Dendritic cell treated with granulocyte-macrophage colony-stimulating factor and Interleukin-4, amounts not matched to agents 40 ng/mL and 50 ng/mL, for 4 days (primary cell): ENCODE measurements around the gene PPP1R26.
"Not testable (repeated sequence)": the region's sequence is repeated elsewhere in the genome, so short reads cannot be mapped to it uniquely, and the experiment has no call there.

Experiments used
- H3K27ac Mint-ChIP-seq: one replicate; pipeline ENCODE4 v1.8.0; 2022; ENCODE audit warnings: mild to moderate bottlenecking, mixed read lengths
- H3K27me3 Mint-ChIP-seq: one replicate; pipeline ENCODE4 v1.8.0; 2022; ENCODE audit warnings: mild to moderate bottlenecking, mixed read lengths
- H3K36me3 Mint-ChIP-seq: one replicate; pipeline ENCODE4 v1.8.0; 2022; ENCODE audit warnings: low read depth, mixed read lengths
- H3K4me1 Mint-ChIP-seq: one replicate; pipeline ENCODE4 v1.8.0; 2022; ENCODE audit warnings: low read depth, mixed read lengths
- H3K4me3 Mint-ChIP-seq: one replicate; pipeline ENCODE4 v1.8.0; 2022; ENCODE audit warnings: mild to moderate bottlenecking, moderate library complexity, mixed read lengths
- H3K9me3 Mint-ChIP-seq: one replicate; pipeline ENCODE4 v1.8.0; 2022; ENCODE audit warnings: mixed read lengths
- intact Hi-C: fragments of 100-400 bp; cut with micrococcal nuclease; formaldehyde crosslinking; loops from one replicate; pipeline ENCODE4 v1.15.0; 2022

PPP1R26 gene

GRCh38 chr9:135523521-135524129 is 44.0 kb downstream of the PPP1R26 start:
- no peak overlapping the region for H3K27ac Mint-ChIP-seq
- intact Hi-C loops = no loop called here
- no peaks in the 10 kb centered on the region for H3K4me1 Mint-ChIP-seq
- H3K9me3 Mint-ChIP-seq = no peaks in the 10 kb centered on the region
- H3K4me3 Mint-ChIP-seq = no peak overlapping the region
- no peaks in the 10 kb centered on the region for H3K36me3 Mint-ChIP-seq
- peaks cover 15% of the 10 kb centered on the region for H3K27me3 Mint-ChIP-seq

DNA sequence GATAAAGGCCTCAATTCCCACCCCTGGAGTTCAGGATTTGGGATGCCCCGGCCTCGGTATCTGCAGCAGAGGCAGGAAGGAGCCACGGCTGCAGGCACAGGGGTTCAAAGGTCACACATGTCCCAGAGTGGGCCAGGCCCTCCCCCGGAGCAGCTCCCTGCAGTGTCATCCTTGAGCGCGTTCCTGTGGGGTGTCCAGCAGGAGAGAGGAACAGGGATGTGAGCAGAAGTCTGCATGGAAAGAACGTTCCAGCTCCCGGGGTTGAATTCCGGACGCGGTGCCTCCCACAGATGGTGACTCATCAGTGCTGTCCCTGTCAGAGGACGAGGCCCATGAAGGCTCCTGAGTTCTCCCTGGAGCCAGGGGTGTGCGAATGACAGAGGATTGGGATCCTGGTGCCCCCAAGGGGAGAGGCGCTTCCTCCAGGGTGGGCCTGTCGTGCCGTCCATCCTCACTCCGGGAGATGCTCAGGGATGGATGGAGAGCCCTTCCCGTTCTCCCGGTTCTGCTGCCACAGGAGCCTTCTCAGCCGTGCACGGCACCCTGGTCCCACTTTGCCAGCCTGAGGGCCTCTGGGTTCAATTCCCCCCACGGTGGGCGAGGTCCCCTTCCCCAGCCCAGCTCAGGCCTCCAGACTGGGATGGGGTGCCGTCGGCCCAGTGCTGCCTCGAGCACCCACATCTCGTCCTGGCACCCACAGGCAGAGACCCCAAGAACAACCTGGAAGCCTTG is 44.7 kb downstream of the PPP1R26 start:
- H3K27ac Mint-ChIP-seq = no peak overlapping the region
- H3K27me3 Mint-ChIP-seq = peaks cover 9% of the 10 kb centered on the region
- H3K36me3 Mint-ChIP-seq = no peaks in the 10 kb centered on the region
- intact Hi-C loops = no loop called here
- no peaks in the 10 kb centered on the region for H3K4me1 Mint-ChIP-seq
- no peak overlapping the region for H3K4me3 Mint-ChIP-seq
- no peaks in the 10 kb centered on the region for H3K9me3 Mint-ChIP-seq

DNA sequence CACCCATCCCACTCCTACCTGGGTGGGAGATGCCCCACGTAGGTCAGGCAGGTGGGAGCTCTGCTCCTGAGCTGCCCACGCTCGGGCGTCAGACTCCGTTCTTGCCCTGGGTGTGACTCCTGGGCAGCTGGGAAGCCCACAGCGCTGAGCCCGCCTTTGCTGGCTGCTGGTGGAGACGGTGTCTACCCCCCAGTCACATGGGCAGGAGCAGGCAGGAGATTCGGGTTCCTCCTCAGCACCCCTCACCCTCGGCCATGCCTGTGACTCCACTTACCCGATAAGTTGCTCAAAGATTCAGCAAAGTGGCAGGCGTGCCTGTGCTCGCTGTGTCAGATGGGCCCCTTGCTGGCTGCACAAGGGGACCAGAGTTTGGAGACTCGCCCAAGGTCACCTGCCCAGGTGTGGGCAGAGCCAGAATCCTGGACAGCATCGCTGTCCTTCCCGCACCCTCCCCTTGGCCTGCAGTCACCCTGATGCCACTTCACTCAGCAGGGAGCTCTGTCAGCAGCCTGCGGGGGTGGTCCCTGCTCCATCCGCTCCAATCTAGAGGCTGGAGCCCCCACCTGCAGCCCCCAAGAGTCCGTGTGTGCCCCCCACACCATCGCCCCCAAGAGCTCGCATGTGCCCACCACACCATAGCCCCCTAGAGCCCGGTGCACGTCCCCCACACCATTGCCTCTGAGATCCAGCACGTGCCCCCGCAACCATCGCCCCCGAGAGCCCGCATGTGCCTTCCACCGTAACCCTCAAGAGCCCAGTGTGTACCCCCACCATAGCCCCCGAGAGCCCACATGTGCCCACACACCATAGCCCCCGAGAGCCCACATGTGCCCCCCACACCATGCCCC is 45.9 kb downstream of the PPP1R26 start:
- H3K4me3 Mint-ChIP-seq = no peak overlapping the region
- no peaks in the 10 kb centered on the region for H3K36me3 Mint-ChIP-seq
- no peaks in the 10 kb centered on the region for H3K9me3 Mint-ChIP-seq
- no peak overlapping the region for H3K27ac Mint-ChIP-seq
- H3K4me1 Mint-ChIP-seq = no peaks in the 10 kb centered on the region
- peaks cover 3% of the 10 kb centered on the region for H3K27me3 Mint-ChIP-seq
- intact Hi-C loops = no loop called here

- Mint-ChIP-seq H3K4me1 (no peaks in the 10 kb centered on the region), H3K4me3 (no peak overlapping the region)
Observed at GRCh38 chr9:135526089-135526729, 46.6 kb downstream of the PPP1R26 start.

GRCh38 chr9:135526730-135527571 is 47.4 kb downstream of the PPP1R26 start:
- H3K4me3 Mint-ChIP-seq = no peak overlapping the region
- H3K4me1 Mint-ChIP-seq = no peaks in the 10 kb centered on the region
- H3K27ac Mint-ChIP-seq = no peak overlapping the region
- H3K27me3 Mint-ChIP-seq = no peaks in the 10 kb centered on the region
- no peaks in the 10 kb centered on the region for H3K36me3 Mint-ChIP-seq
- intact Hi-C loops = no loop called here
- H3K9me3 Mint-ChIP-seq = no peaks in the 10 kb centered on the region

More at GRCh38 chr9:135526089-135526729, 46.6 kb downstream of the PPP1R26 start:
- H3K27me3 Mint-ChIP-seq = no peaks in the 10 kb centered on the region
- H3K36me3 Mint-ChIP-seq = no peaks in the 10 kb centered on the region
- no peaks in the 10 kb centered on the region for H3K9me3 Mint-ChIP-seq
- no peak overlapping the region for H3K27ac Mint-ChIP-seq
- intact Hi-C loops = no loop called here

DNA sequence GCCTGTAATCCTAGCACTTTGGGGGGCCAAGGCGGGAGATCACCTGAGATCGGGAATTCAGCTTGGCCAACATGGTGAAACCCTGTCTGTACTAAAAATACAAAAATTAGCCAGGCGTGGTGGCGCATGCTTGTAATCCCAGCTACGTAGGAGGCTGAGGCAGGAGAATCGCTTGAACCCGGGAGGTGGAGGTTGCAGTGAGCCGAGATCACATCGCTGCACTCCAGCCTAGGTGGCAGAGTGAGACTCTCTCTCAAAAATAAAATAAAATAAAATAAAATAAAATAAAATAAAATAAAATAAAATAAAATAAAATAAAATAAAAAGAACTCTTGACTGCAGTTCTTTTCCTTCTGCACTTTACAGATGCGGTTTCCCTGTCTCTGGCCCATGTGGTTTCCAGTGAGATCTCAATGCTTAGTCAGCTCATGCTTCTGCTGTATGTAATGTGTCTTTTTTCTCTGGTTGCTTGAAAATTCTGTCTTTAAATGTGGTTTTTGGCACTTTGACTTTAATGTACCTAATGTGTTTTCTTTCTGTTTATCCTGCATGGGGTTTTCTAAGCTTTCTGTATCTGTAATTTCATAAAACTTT is 49.4 kb downstream of the PPP1R26 start:
- H3K4me3 Mint-ChIP-seq, H3K9me3 Mint-ChIP-seq, H3K4me1 Mint-ChIP-seq, H3K27me3 Mint-ChIP-seq, H3K36me3 Mint-ChIP-seq, intact Hi-C loops, H3K27ac Mint-ChIP-seq: not testable (repeated sequence)

- no peak overlapping the region for H3K4me3 Mint-ChIP-seq
- no peak overlapping the region for H3K27ac Mint-ChIP-seq
- H3K9me3 Mint-ChIP-seq = no peaks in the 10 kb centered on the region
- intact Hi-C loops = no loop called here
- H3K4me1 Mint-ChIP-seq = no peaks in the 10 kb centered on the region
- H3K36me3 Mint-ChIP-seq = no peaks in the 10 kb centered on the region
- peaks cover 14% of the 10 kb centered on the region for H3K27me3 Mint-ChIP-seq
Observed at GRCh38 chr9:135530146-135530545, 50.6 kb downstream of the PPP1R26 start.

- H3K36me3 Mint-ChIP-seq = no peaks in the 10 kb centered on the region
- no peak overlapping the region for H3K4me3 Mint-ChIP-seq
- no peaks in the 10 kb centered on the region for H3K4me1 Mint-ChIP-seq
- no peaks in the 10 kb centered on the region for H3K9me3 Mint-ChIP-seq
- intact Hi-C loops = no loop called here
- peaks cover 14% of the 10 kb centered on the region for H3K27me3 Mint-ChIP-seq
- no peak overlapping the region for H3K27ac Mint-ChIP-seq
Observed at GRCh38 chr9:135531096-135531495, 51.5 kb downstream of the PPP1R26 start.

- H3K27ac Mint-ChIP-seq = no peak overlapping the region
- no peaks in the 10 kb centered on the region for H3K4me1 Mint-ChIP-seq
- H3K27me3 Mint-ChIP-seq = peaks cover 18% of the 10 kb centered on the region
- H3K9me3 Mint-ChIP-seq = no peaks in the 10 kb centered on the region
- intact Hi-C loops = no loop called here
- H3K36me3 Mint-ChIP-seq = no peaks in the 10 kb centered on the region
- no peak overlapping the region for H3K4me3 Mint-ChIP-seq
Observed at GRCh38 chr9:135533113-135533512, 53.5 kb downstream of the PPP1R26 start.

DNA sequence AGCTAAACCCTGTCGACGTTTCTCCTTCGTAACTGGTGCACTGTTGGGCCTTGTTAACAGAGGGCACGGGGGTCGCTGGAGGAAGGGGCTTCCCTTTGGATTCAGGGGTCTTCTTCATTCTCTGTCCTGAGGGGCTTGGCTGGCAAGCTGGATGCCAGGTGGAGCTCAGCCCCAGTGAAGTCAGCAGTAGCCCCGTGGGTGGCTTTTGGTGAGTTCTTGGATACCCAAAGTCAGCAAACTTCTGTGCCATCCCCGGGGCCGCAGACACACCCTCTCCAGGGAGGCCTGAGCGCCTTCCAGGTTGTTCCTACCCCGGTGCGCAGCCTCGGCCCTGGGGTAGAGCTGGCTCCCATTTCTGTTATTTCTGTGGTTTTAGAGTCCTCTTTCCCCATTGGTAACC is 54.1 kb downstream of the PPP1R26 start:
- H3K27me3 Mint-ChIP-seq = peaks cover 20% of the 10 kb centered on the region

DNA sequence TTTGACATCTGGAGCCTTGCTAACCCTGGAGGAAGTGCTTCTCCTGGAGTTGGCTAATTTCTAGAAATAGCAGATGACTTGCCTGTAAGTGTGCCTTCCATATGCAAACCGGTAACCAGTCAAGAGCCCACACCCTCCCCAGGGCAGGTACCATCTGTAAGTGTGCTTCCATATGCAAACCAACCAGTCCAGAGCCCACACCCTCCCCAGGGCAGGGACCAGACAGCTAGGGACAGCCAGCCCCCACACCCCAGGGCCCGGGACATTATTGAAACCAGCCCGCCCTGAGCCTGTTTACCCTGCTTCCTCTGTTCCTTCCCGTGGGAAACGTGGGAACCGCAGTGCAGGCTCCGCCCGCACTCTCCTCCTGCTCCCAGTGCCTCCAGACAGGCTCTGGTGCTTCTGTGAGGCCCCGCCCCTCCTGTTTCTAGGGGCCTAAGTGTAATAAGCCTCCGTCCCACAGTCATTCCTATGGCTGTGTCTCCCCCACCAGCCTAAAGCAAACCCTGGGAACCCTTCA is 54.7 kb downstream of the PPP1R26 start:
- H3K36me3 Mint-ChIP-seq, H3K4me3 Mint-ChIP-seq, H3K9me3 Mint-ChIP-seq, H3K27ac Mint-ChIP-seq, H3K4me1 Mint-ChIP-seq, intact Hi-C loops: not testable (repeated sequence)
- peaks cover 20% of the 10 kb centered on the region for H3K27me3 Mint-ChIP-seq

More for the DNA sequence above, 54.1 kb downstream of the PPP1R26 start:
- Mint-ChIP-seq H3K9me3 (no peaks in the 10 kb centered on the region), H3K27ac (no peak overlapping the region), H3K36me3 (no peaks in the 10 kb centered on the region), H3K4me1 (no peaks in the 10 kb centered on the region), H3K4me3 (no peak overlapping the region)
- intact Hi-C loops = no loop called here

DNA sequence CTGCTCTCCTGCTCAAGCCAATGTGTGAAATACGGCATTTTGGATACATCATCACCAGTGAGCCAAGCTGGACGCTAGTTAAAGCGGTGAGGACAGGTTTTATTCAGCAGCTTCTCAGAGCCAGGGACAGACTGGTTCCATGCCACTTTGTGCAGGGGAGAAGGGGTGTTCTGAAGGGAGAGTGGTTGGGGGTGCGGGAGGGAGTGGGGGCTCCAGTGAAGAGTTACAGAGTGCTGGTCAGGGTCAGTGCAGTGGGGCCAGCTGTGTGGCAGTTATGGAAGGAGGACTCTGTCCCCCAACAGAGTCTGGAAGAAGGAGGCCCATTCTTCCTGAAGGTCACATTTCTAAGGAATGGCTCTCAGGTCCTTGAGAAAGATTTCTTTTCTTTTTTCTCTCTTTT is 55.2 kb downstream of the PPP1R26 start:
- H3K9me3 Mint-ChIP-seq, H3K36me3 Mint-ChIP-seq, H3K4me1 Mint-ChIP-seq, H3K27ac Mint-ChIP-seq, intact Hi-C loops, H3K4me3 Mint-ChIP-seq: not testable (repeated sequence)
- H3K27me3 Mint-ChIP-seq = peaks cover 20% of the 10 kb centered on the region

GRCh38 chr9:135535631-135536030 is 56.0 kb downstream of the PPP1R26 start:
- H3K27me3 Mint-ChIP-seq = peaks cover 20% of the 10 kb centered on the region
- H3K9me3 Mint-ChIP-seq, intact Hi-C loops, H3K4me1 Mint-ChIP-seq, H3K4me3 Mint-ChIP-seq, H3K27ac Mint-ChIP-seq, H3K36me3 Mint-ChIP-seq: not testable (repeated sequence)
